NCI-H460 (cell line): ENCODE results near the gene GEN1. TPM values are rescaled to one million over a fixed set of nuclear protein-coding genes. Genes with fewer than 3 reads are reported as not detected.
"Not testable (repeated sequence)": the region's sequence is repeated elsewhere in the genome, so short reads cannot be mapped to it uniquely, and the experiment has no call there.

Experiments
- DNase-seq: peaks from one replicate; pipeline ENCODE4 v3.0.0-alpha.2; 2016; ENCODE audit warnings: low read depth; ENCODE audit errors: extremely low read depth
- total RNA-seq: library from RNA; depleted of rRNA; stranded (reverse); fragments of >200 nt; shearing (Covaris generic); gene quantifications from 2 replicates; pipeline ENCODE4 v1.2.3, GENCODE V29; 2014; rRNA removed

GEN1 gene
- total RNA-seq, 1 experiment from 2014 or later = 20.1 TPM

GRCh38 chr2:17821535-17822444, 67.9 kb downstream of the GEN1 start:
- no peak for DNase-seq

GRCh38 chr2:17822445-17823117, 68.6 kb downstream of the GEN1 start:
- DNase-seq = no peak

GRCh38 chr2:17823646-17824045, 69.7 kb downstream of the GEN1 start:
- DNase-seq = not testable (repeated sequence)

GRCh38 chr2:17827316-17827715, 73.4 kb downstream of the GEN1 start:
- DNase-seq = no peak

GRCh38 chr2:17827785-17828184, 73.8 kb downstream of the GEN1 start:
- no peak for DNase-seq

GRCh38 chr2:17830053-17831034, 76.4 kb downstream of the GEN1 start:
- DNase-seq = peak; percentile 78

GRCh38 chr2:17835516-17835915, 81.6 kb downstream of the GEN1 start:
- DNase-seq = no peak

Other genes starting within 250 kb of the GEN1 start
- not detected in 2 replicates for gene RAD51AP2, start 235.7 kb upstream of the GEN1 start, total RNA-seq
- gene VSNL1, start 213.4 kb upstream of the GEN1 start, total RNA-seq = not detected in 2 replicates
- 30.2 and 37.5 TPM in 2 replicates for gene SMC6, start 328 bp upstream of the GEN1 start, total RNA-seq
- gene MSGN1, start 62.3 kb downstream of the GEN1 start, total RNA-seq = not detected in 2 replicates
- 0.23 and 0.30 TPM in 2 replicates for gene KCNS3, start 124.5 kb downstream of the GEN1 start, total RNA-seq